ENCODE data around the gene QSOX2.
"Not testable (repeated sequence)": the region's sequence is repeated elsewhere in the genome, so short reads cannot be mapped to it uniquely, and the experiment has no call there.

The QSOX2 gene

GRCh38 chr9:136250676-136251075 lies 5.1 kb upstream of the QSOX2 start:
- FAIRE-seq: no peak

- no peak for FAIRE-seq
Observed at GRCh38 chr9:136249877-136250559, 4.4 kb upstream of the QSOX2 start.

DNA sequence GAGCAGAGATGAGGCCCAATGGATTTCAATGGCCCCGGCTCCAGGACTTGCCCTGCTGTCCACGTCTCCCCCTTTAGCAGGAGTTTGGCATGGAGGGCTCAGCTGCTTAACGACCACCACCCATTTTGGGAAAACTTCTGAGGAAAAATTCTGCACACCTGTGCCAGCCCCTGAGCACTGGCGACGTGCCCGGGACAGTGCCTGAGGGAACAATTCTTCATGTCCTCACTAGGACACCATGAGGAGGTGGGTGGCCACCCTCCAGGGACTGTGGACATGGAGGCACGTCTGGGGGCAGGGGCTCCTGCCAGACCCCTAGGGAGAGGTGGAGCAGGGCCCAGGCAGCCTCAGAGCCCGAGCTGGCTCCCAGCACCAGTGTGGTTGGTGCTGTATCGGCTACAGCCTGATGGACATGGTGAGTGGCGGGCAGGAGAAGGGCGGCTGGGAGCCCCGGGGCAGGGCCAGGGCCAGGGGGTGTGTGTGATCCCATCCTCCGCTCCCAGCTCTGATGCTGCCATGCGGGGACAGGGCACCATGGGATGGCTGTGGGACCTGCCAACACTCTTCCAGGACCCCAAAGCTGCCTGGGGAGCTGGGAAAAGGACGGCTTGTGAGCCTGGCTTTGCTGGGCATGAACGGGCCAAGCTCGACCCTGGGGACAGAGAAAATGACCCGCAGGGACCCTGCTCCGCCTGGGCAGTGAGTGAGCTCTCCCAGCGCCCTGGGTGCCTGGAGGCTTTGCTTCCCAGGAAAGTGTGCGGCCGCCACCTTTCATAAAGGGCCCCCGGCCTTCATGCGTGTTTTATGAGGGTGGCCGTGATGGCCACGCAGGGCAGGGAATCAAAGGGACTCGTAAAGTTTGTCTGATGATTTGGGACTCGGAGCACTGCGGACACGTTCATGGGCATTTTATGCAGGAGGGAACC lies 3.6 kb upstream of the QSOX2 start:
- FAIRE-seq: no peak

DNA sequence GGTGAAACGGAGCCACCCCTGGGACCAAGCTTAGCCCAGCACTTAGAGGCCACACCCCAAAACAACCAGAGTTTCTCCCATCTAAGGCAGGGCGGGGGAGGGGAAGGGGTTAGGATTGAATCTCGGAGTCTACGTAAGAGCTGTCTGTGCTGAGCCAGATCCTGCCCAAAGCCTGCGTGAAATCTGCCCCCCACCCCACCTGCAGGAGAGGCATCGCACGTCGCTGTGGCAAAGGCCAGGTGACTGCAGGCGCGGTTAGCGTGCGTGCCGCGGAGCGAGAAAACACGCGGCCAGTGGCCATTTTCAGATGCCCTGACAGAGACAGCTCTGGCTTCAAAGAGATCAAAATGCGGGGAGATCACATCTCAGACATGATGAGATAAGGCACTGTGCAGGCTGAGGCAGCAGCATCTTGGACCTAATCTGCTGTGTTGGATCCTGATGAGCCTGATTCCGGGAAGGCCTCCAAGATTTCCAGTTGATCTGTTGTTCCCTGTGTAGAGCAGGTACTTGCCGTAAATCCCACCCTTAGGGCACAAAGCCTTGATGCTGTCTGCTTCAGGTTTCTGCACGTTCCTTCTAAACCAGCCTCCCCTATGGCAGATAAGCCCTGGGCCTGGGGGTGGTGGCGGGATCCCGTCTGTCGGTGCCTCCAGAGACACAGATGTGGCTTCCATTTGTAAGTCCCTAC lies 2.5 kb upstream of the QSOX2 start:
- no peak for FAIRE-seq

GRCh38 chr9:136247551-136247916 lies 1.9 kb upstream of the QSOX2 start:
- FAIRE-seq: no peak

- FAIRE-seq: no peak
Observed at GRCh38 chr9:136246849-136247550, 1.4 kb upstream of the QSOX2 start.

GRCh38 chr9:136244969-136245218 lies 718 bp downstream of the QSOX2 start:
- FAIRE-seq: no peak

- FAIRE-seq: no peak
Observed at GRCh38 chr9:136244122-136244968, 1.3 kb downstream of the QSOX2 start.

DNA sequence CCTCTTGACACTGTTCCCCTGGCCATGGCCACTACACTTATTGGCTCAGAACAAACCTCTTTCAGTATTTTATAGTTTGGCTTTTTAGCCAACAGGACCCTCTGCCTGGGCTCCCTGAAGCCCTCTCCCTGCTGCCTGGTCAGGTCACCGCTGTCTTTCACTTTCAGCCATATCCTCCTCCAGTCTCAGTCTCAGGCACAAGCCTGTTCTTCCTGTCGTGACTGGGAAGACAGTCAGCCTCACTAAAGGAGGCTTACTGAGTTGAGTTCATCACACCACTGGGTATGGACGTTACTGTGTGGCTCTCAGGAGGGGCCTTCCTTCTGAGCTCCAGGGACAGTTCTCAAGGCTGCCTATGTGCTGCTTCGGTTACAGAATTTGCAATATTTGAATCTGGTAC lies 2.0 kb downstream of the QSOX2 start:
- no peak for FAIRE-seq

GRCh38 chr9:136242918-136243525 lies 2.6 kb downstream of the QSOX2 start:
- no peak for FAIRE-seq

DNA sequence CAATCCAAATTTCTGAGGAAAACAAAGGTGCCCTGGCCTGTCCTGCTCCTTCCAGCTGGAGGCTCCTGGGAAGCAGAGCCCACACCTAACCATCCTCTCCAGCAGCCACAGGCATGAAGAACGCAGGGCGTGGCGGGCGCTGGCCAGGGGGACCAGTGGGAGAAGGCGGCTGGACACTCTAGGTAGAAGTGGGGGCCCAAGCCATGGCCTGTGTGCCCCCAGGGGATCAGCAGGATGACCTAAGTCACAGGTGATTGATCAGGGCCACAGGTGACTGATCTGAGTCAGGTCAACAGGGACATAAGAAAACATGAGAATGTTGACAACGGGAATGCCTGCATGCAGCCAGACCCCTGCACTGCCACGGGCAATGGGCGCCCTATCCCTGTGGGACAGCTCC lies 3.4 kb downstream of the QSOX2 start:
- FAIRE-seq: no peak

DNA sequence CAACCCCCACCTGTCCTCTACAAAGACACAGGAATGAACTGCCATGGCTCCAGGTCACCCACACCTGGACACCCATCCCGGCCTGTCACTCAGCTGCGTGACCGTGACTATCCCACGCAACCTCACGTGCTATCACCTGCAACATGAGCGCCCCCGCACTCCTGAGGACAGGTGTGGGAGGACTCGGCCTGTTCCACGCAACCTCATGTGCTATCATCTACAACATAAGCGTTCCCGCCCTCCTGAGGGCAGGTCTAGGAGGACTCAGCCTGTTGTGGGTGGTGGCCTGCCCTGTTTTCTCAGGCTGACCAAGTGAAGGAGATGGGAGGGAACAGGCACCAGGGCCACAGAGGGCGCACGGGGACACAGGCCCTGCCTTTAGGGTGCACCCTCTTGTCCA lies 4.1 kb downstream of the QSOX2 start:
- no peak for FAIRE-seq

GRCh38 chr9:136240941-136241340 lies 4.7 kb downstream of the QSOX2 start:
- FAIRE-seq: no peak

GRCh38 chr9:136239983-136240330 lies 5.7 kb downstream of the QSOX2 start:
- FAIRE-seq: no peak

GRCh38 chr9:136239135-136239982 lies 6.3 kb downstream of the QSOX2 start:
- no peak for FAIRE-seq

GRCh38 chr9:136238342-136238732 lies 7.3 kb downstream of the QSOX2 start:
- no peak for FAIRE-seq

DNA sequence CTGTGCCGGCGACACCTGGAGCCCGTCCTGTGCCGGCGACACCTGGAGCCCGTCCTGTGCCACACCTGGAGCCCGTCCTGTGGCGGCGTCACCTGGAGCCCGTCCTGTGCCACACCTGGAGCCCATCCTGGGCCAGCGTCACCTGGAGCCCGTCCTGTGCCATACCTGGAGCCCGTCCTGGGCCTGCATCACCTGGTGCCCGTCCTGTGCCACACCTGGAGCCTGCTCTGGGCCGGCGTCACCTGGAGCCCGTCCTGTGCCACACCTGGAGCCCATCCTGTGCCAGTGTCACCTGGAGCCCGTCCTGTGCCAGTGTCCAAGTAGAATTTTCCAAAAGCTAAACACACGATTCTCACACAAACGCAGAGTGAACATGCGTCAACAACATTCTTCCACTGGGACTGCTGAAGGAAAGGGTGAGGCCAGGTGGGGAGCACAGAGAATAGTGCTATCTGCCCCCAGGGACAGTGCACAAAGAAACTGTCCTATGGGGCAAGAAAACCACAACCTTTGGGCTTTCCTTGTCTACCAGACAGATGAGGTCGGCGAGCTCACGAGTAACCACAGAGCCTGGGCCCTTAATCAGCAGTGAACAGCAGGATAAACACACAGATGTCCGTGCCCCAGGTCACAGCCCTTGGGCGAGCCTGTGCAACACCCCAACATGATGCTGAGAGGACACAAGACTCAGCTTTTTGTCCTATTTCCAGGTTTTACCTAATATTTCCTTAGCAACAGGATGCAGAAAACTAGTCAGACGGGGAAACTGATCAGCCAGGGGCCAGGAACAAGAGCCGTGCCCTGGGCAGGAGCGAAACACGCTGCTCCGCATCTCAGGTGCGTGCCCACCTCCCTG lies 7.9 kb downstream of the QSOX2 start:
- FAIRE-seq: no peak

DNA sequence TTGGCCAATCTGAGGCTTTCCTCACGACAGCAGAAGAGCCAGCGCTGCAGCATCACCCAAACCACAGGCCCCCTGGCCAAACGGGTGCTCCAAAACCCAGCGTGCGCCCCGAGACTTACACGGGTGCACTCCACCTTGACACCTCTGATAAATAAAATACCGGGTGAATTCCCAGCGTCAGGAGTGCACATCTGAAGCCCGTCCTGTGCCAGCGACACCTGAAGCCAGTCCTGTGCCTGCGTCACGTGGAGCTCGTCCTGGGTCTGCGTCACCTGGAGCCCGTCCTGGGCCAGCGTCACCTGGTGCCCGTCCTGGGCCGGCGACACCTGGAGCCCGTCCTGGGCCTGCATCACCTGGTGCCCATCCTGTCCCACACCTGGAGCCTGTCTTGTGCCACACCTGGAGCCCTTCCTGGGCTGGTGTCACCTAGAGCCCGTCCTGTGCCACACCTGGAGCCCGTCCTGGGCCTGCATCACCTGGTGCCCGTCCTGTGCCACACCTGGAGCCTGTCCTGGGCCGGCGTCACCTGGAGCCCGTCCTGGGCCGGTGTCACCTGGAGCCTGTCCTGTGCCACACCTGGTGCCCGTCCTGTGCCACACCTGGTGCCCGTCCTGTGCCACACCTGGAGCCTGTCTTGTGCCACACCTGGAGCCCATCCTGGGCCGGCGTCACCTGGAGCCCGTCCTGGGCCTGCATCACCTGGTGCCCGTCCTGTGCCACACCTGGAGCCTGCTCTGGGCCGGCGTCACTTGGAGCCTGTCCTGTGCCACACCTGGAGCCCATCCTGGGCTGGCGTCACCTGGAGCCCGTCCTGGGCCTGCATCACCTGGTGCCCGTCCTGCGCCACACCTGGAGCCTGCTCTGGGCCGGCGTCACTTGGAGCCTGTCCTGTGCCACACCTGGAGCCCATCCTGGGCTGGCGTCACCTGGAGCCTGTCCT lies 8.9 kb downstream of the QSOX2 start:
- FAIRE-seq: not testable (repeated sequence)
